NCI-H82 treated with DMSO at 0.1 percent for 48 hours (cell line): ENCODE data around the gene GAPVD1.
"Not testable (repeated sequence)": the region's sequence is repeated elsewhere in the genome, so short reads cannot be mapped to it uniquely, and the experiment has no call there.

Source experiments
- DNase-seq: peaks from one replicate; lab custom pipeline; 2025; ENCODE audit not compliant: unreplicated experiment; lab: John Stamatoyannopoulos, UW

Gene GAPVD1

GRCh38 chr9:125243792-125244260, 17.8 kb upstream of the GAPVD1 start:
- DNase-seq, result no peak

- no peak for DNase-seq
Measured at GRCh38 chr9:125246261-125246667, 15.4 kb upstream of the GAPVD1 start.

GRCh38 chr9:125254231-125254630, 7.4 kb upstream of the GAPVD1 start:
- DNase-seq, result no peak

- DNase-seq, result no peak
Measured at GRCh38 chr9:125255781-125256391, 5.7 kb upstream of the GAPVD1 start.

- DNase-seq, result no peak
Measured at GRCh38 chr9:125258160-125258785, 3.4 kb upstream of the GAPVD1 start.

GRCh38 chr9:125258832-125259534, 2.6 kb upstream of the GAPVD1 start:
- no peak for DNase-seq

GRCh38 chr9:125260561-125260960, 1.1 kb upstream of the GAPVD1 start:
- DNase-seq, result no peak

- DNase-seq, result no peak
Measured at GRCh38 chr9:125262294-125262991, 817 bp downstream of the GAPVD1 start.

GRCh38 chr9:125264068-125264467, 2.4 kb downstream of the GAPVD1 start:
- DNase-seq, result not testable (repeated sequence)

GRCh38 chr9:125268394-125269013, 6.9 kb downstream of the GAPVD1 start:
- no peak for DNase-seq

- DNase-seq, result no peak
Measured at GRCh38 chr9:125269014-125269397, 7.4 kb downstream of the GAPVD1 start.

- no peak for DNase-seq
Measured at GRCh38 chr9:125271081-125271480, 9.5 kb downstream of the GAPVD1 start.

GRCh38 chr9:125272697-125273096, 11.1 kb downstream of the GAPVD1 start:
- DNase-seq, result no peak

GRCh38 chr9:125276771-125277170, 15.1 kb downstream of the GAPVD1 start:
- DNase-seq, result no peak

- no peak for DNase-seq
Measured at GRCh38 chr9:125277411-125277810, 15.8 kb downstream of the GAPVD1 start.

GRCh38 chr9:125280945-125281344, 19.3 kb downstream of the GAPVD1 start:
- no peak for DNase-seq

GRCh38 chr9:125284855-125285254, 23.2 kb downstream of the GAPVD1 start:
- no peak for DNase-seq

GRCh38 chr9:125286935-125287433, 25.4 kb downstream of the GAPVD1 start:
- not testable (repeated sequence) for DNase-seq

- DNase-seq, result no peak
Measured at GRCh38 chr9:125293134-125293533, 31.5 kb downstream of the GAPVD1 start.

GRCh38 chr9:125295657-125296056, 34.0 kb downstream of the GAPVD1 start:
- no peak for DNase-seq

GRCh38 chr9:125296843-125297372, 35.3 kb downstream of the GAPVD1 start:
- DNase-seq, result no peak
